ENCODE measurements around the gene MYBL2. TPM values are rescaled to one million over a fixed set of nuclear protein-coding genes. Genes with fewer than 3 reads are reported as not detected.

MYBL2 gene
- total and polyA plus RNA-seq, 2 donors (not counting 3 experiments of a cell fraction or from before 2014, with no cell fraction given) = 35.7 to 105 TPM

- no peak overlapping the region for H3K9ac ChIP-seq (replicated peaks; ENCODE audit: extremely low read depth, insufficient read depth, low read length)
- no peak for FAIRE-seq
- H2AFZ ChIP-seq (ENCODE audit: low read depth, low read length) = no peak overlapping the region
- no peaks in the 10 kb centered on the region for H4K20me1 ChIP-seq (replicated peaks; ENCODE audit: control insufficient read depth, extremely low read depth, insufficient read depth, low read length)
- intact Hi-C loops (cut with micrococcal nuclease) = no loop called here
- ChIA-PET CTCF (no interaction called here), POLR2A (no interaction called here)
- no peak for TF ChIP-seq GATA2 (IDR thresholded peaks at IDR 0.05; ENCODE audit: insufficient read depth, insufficient read length, low read depth, low read length)
- no peak for TF ChIP-seq CTCF (IDR thresholded peaks at IDR 0.05; ENCODE audit: extremely low read depth in 1 of 2, insufficient read depth in 1 of 2, low read depth in 1 of 2, low read length in 2 of 2)
- no peak for TF ChIP-seq JUN (IDR thresholded peaks at IDR 0.05; ENCODE audit: borderline replicate concordance, insufficient read depth, insufficient read length, low read depth)
- TF ChIP-seq POLR2AphosphoS5 (IDR thresholded peaks at IDR 0.05; ENCODE audit: insufficient read depth, low read depth, low read length) = no peak
- TF ChIP-seq FOS (IDR thresholded peaks at IDR 0.05; ENCODE audit: borderline replicate concordance, insufficient read depth, low read length) = no peak
- TF ChIP-seq MYC (IDR thresholded peaks at IDR 0.05; ENCODE audit: low read depth, low read length) = no peak
- no peak for TF ChIP-seq MAX (IDR thresholded peaks at IDR 0.05; ENCODE audit: insufficient read depth, insufficient read length)
- TF ChIP-seq POLR2A (IDR thresholded peaks at IDR 0.05; ENCODE audit: low read depth, low read length) = no peak
- no peak for TF ChIP-seq EZH2 (IDR thresholded peaks at IDR 0.05; ENCODE audit: borderline replicate concordance, low read depth, low read length, severe bottlenecking)
- dilution Hi-C loops (cut with MboI; ENCODE audit: extremely low pct_ligation_motif_present, low sequenced_read_pairs) = no loop called here
- no peaks in the 10 kb centered on the region for H3K9me1 ChIP-seq (replicated peaks; ENCODE audit: control insufficient read depth, extremely low read depth, insufficient read depth, low read length)
- DNase-seq (ENCODE audit: low read depth, low spot score) = no peak
- no peaks in the 10 kb centered on the region for H3K9me3 ChIP-seq (replicated peaks; ENCODE audit: control insufficient read depth, insufficient read depth, low read length)
- BruUV-seq (replicated peaks) = no TSS peak
- H3K27ac ChIP-seq (ENCODE audit: insufficient read depth, low read depth, low read length) = no peak overlapping the region
- no peaks in the 10 kb centered on the region for H3K79me2 ChIP-seq (ENCODE audit: control insufficient read depth, insufficient read depth, low read length)
- H3K4me1 ChIP-seq (ENCODE audit: control insufficient read depth, extremely low read depth, insufficient read depth, low read length) = no peaks in the 10 kb centered on the region
- H3K4me2 ChIP-seq (ENCODE audit: insufficient read depth, low read length) = no peak overlapping the region
- no peaks in the 10 kb centered on the region for H3K36me3 ChIP-seq (ENCODE audit: control insufficient read depth in 2 of 2, extremely low read depth in 1 of 2, insufficient read depth in 2 of 2, low read length in 2 of 2)
- no peaks in the 10 kb centered on the region for H3K27me3 ChIP-seq (ENCODE audit: control insufficient read depth in 2 of 2, insufficient read depth in 2 of 2, low read length in 2 of 2)
- no peak overlapping the region for H3K4me3 ChIP-seq (replicated peaks in 1 of 3; ENCODE audit: insufficient read depth in 1 of 3, low read depth in 1 of 3, low read length in 3 of 3)
Measured at GRCh38 chr20:43737925-43738324, 71.0 kb downstream of the MYBL2 start.
